ENCODE results near the gene DIS3L2.
"Not testable (repeated sequence)": the region's sequence is repeated elsewhere in the genome, so short reads cannot be mapped to it uniquely, and the experiment has no call there.

DIS3L2 gene

GRCh38 chr2:232330068-232330999, 368.8 kb downstream of the DIS3L2 start:
- FAIRE-seq (no peak), DNase-seq (ENCODE audit: low spot score) (no peak)

- not testable (repeated sequence) for FAIRE-seq; DNase-seq (ENCODE audit: low spot score)
Observed at GRCh38 chr2:232331061-232331460, 369.5 kb downstream of the DIS3L2 start.

GRCh38 chr2:232331641-232332040, 370.1 kb downstream of the DIS3L2 start:
- FAIRE-seq; DNase-seq (ENCODE audit: low spot score): not testable (repeated sequence)

GRCh38 chr2:232332244-232332939, 370.9 kb downstream of the DIS3L2 start:
- FAIRE-seq; DNase-seq (ENCODE audit: low spot score): not testable (repeated sequence)

- FAIRE-seq = no peak
Observed at GRCh38 chr2:232332940-232333259, 371.4 kb downstream of the DIS3L2 start.

GRCh38 chr2:232333361-232334135, 372.0 kb downstream of the DIS3L2 start:
- FAIRE-seq = no peak
- DNase-seq (ENCODE audit: low spot score) = no peak

More at GRCh38 chr2:232332940-232333259, 371.4 kb downstream of the DIS3L2 start:
- DNase-seq (ENCODE audit: low spot score) = no peak

- FAIRE-seq; DNase-seq (ENCODE audit: low spot score): not testable (repeated sequence)
Observed at GRCh38 chr2:232334136-232334884, 372.8 kb downstream of the DIS3L2 start.

GRCh38 chr2:232334885-232335205, 373.3 kb downstream of the DIS3L2 start:
- DNase-seq (ENCODE audit: low spot score); FAIRE-seq: not testable (repeated sequence)

- not testable (repeated sequence) for FAIRE-seq; DNase-seq (ENCODE audit: low spot score)
Observed at GRCh38 chr2:232335206-232335858, 373.8 kb downstream of the DIS3L2 start.

- DNase-seq (ENCODE audit: low spot score) (no peak), FAIRE-seq (no peak)
Observed at GRCh38 chr2:232335859-232336215, 374.3 kb downstream of the DIS3L2 start.

GRCh38 chr2:232336241-232336736, 374.8 kb downstream of the DIS3L2 start:
- FAIRE-seq = no peak

GRCh38 chr2:232336981-232337720, 375.6 kb downstream of the DIS3L2 start:
- no peak for DNase-seq (ENCODE audit: low spot score)
- FAIRE-seq = no peak

More at GRCh38 chr2:232336241-232336736, 374.8 kb downstream of the DIS3L2 start:
- DNase-seq (ENCODE audit: low spot score) = no peak

- FAIRE-seq; DNase-seq (ENCODE audit: low spot score): not testable (repeated sequence)
Observed at GRCh38 chr2:232338094-232338758, 376.7 kb downstream of the DIS3L2 start.

GRCh38 chr2:232338759-232339106, 377.2 kb downstream of the DIS3L2 start:
- no peak for FAIRE-seq

GRCh38 chr2:232339121-232340081, 377.9 kb downstream of the DIS3L2 start:
- FAIRE-seq = no peak
- DNase-seq (ENCODE audit: low spot score) = no peak

More at GRCh38 chr2:232338759-232339106, 377.2 kb downstream of the DIS3L2 start:
- no peak for DNase-seq (ENCODE audit: low spot score)

GRCh38 chr2:232340171-232340935, 378.8 kb downstream of the DIS3L2 start:
- FAIRE-seq (no peak), DNase-seq (ENCODE audit: low spot score) (no peak)
